GM12878 (cell line): ENCODE data around the gene TEF. TPM values are rescaled to one million over a fixed set of nuclear protein-coding genes. Genes with fewer than 3 reads are reported as not detected.

ENCODE experiments used
- ATAC-seq: fragments of 200-7000 bp; cut with Tn5 transposase; 3 replicates; pipeline ENCODE4 v1.9.1; 2020; ENCODE audit warnings: mild to moderate bottlenecking, moderate library complexity
- BruUV-seq: library from RNA; stranded (reverse); fragments of 400-500 nt; replicated peaks from 2 replicates; lab custom pipeline; 2021; lab: Mats Ljungman, UMichigan
- CTCF ChIA-PET: fragments of 300-600 bp; sonication (Branson Sonifier 250); formaldehyde crosslinking; extraction: SDS; loops from one replicate; lab custom pipeline; 2021; ENCODE audit warnings: inconsistent platforms; lab: Yijun Ruan, JAX
- POLR2A ChIA-PET: fragments of 350-600 bp; formaldehyde crosslinking; extraction: SDS; loops from one replicate; lab custom pipeline; 2021; ENCODE audit warnings: inconsistent platforms; lab: Charles Lee
- RAD21 ChIA-PET: fragments of 300-600 bp; sonication (Branson Sonifier 250); formaldehyde crosslinking; loops from one replicate; lab custom pipeline; 2023; ENCODE audit warnings: antibody characterized with exemption; ENCODE audit not compliant: unreplicated experiment; lab: Charles Lee
- SMC1A ChIA-PET: fragments of 300-600 bp; sonication (Branson Sonifier 250); formaldehyde crosslinking; loops from one replicate; lab custom pipeline; 2023; ENCODE audit not compliant: unreplicated experiment, uncharacterized antibody; lab: Charles Lee
- DNase-seq: peaks from one replicate; pipeline ENCODE4 v3.0.0-alpha.2; 2011; ENCODE audit warnings: low read depth, low spot score
- FAIRE-seq: peaks from 3 replicates; lab custom pipeline; 2011; peaks lifted over from hg19 to GRCh38; lab: Jason Lieb, UNC
- H2AFZ ChIP-seq: 2 replicates; pipeline ENCODE4 v1.6.0; 2011; ENCODE audit warnings: low read depth, low read length, control low read depth; ENCODE audit not compliant: control insufficient read depth
- H3K27ac ChIP-seq: 2 replicates; pipeline ENCODE4 v1.5.1; 2011; ENCODE audit warnings: control low read depth; ENCODE audit not compliant: control insufficient read depth, insufficient read depth
- H3K27me3 ChIP-seq, 2 experiments: replicated peaks in 1 of 2; 2 replicates each; pipeline versions ENCODE4 v1.6.0 to v1.6.1; 2011; ENCODE audit warnings: low read length in 1 of 2; ENCODE audit not compliant: control insufficient read depth in 2 of 2, insufficient read depth in 2 of 2
- H3K36me3 ChIP-seq, 2 experiments: 2 replicates each; pipeline ENCODE4 v1.5.1; 2011; ENCODE audit warnings: low read length in 1 of 2; ENCODE audit not compliant: control insufficient read depth in 2 of 2, insufficient read depth in 2 of 2
- H3K4me1 ChIP-seq: 2 replicates; pipeline ENCODE4 v1.6.1; 2011; ENCODE audit warnings: mild to moderate bottlenecking, low read length, moderate library complexity, mixed read lengths; ENCODE audit not compliant: control insufficient read depth, insufficient read depth
- H3K4me2 ChIP-seq: 2 replicates; pipeline ENCODE4 v1.6.0; 2011; ENCODE audit warnings: control low read depth; ENCODE audit not compliant: control insufficient read depth, insufficient read depth
- H3K4me3 ChIP-seq: fragments of 200-600 bp; sonication (generic); 2 replicates; pipeline ENCODE4 v1.5.1; 2016
- H3K79me2 ChIP-seq: 2 replicates; pipeline ENCODE4 v1.6.0; 2011; ENCODE audit warnings: low read length; ENCODE audit not compliant: control insufficient read depth, insufficient read depth
- H3K9ac ChIP-seq: 2 replicates; pipeline ENCODE4 v1.8.0; 2011; ENCODE audit warnings: low read length, control low read depth, mixed read lengths; ENCODE audit not compliant: control insufficient read depth, insufficient read depth
- H3K9me3 ChIP-seq: replicated peaks from 3 replicates; pipeline ENCODE4 v1.5.1; 2011; ENCODE audit warnings: mild to moderate bottlenecking, low read length; ENCODE audit not compliant: control insufficient read depth, insufficient read depth
- H4K20me1 ChIP-seq: 2 replicates; pipeline ENCODE4 v1.6.0; 2011; ENCODE audit not compliant: control insufficient read depth, insufficient read depth
- BHLHE40 ChIP-seq, 2 experiments: fragments of 450-650 bp in 1 of 2; IDR thresholded peaks; 2 replicates each; pipeline ENCODE4 v1.6.1; 2011 to 2017; ENCODE audit warnings: low read depth in 2 of 2, borderline replicate concordance in 1 of 2, improper control_type of control experiment in 1 of 2, low read length in 1 of 2, mild to moderate bottlenecking in 1 of 2
- CUX1 ChIP-seq: IDR thresholded peaks from 2 replicates; pipeline ENCODE4 v1.6.1; 2012; ENCODE audit warnings: improper control_type of control experiment, low read depth, low read length; ENCODE audit not compliant: insufficient replicate concordance
- DPF2 ChIP-seq: fragments of 450-650 bp; IDR thresholded peaks from 2 replicates; pipeline ENCODE4 v1.6.1; 2017; ENCODE audit warnings: mild to moderate bottlenecking
- ESRRA ChIP-seq: IDR thresholded peaks from 2 replicates; pipeline ENCODE4 v1.6.1; 2012; ENCODE audit warnings: mild to moderate bottlenecking, low read length, improper control_type of control experiment
- IKZF2 ChIP-seq, 2 experiments: fragments of 450-650 bp; IDR thresholded peaks; 2 replicates each; pipeline ENCODE4 v1.6.1; 2017; ENCODE audit warnings: mild to moderate bottlenecking in 2 of 2, moderate library complexity in 2 of 2
- IRF3 ChIP-seq: fragments of 450-650 bp; IDR thresholded peaks from 2 replicates; pipeline ENCODE4 v1.6.1; 2014; ENCODE audit warnings: mild to moderate bottlenecking
- IRF5 ChIP-seq: fragments of 450-650 bp; IDR thresholded peaks from 2 replicates; pipeline ENCODE4 v1.6.1; 2017; ENCODE audit warnings: borderline replicate concordance
- MYC ChIP-seq: IDR thresholded peaks from 2 replicates; pipeline ENCODE4 v1.6.1; 2011; ENCODE audit warnings: mild to moderate bottlenecking, low read length, moderate library complexity, inconsistent platforms; ENCODE audit not compliant: insufficient read depth, insufficient replicate concordance, insufficient read length, severe bottlenecking
- RELB ChIP-seq: fragments of 450-650 bp; IDR thresholded peaks from 2 replicates; pipeline ENCODE4 v1.6.1; 2017; ENCODE audit warnings: low read depth, mild to moderate bottlenecking, moderate library complexity
- SP1 ChIP-seq: IDR thresholded peaks from one replicate; pipeline ENCODE4 v1.6.1; 2011; ENCODE audit warnings: low read depth, low read length
- STAT3 ChIP-seq: IDR thresholded peaks from 2 replicates; pipeline ENCODE4 v1.6.1; 2011; ENCODE audit warnings: low read depth, low read length, improper control_type of control experiment
- WGBS: methylation state at CpG from one replicate; pipeline ENCODE4 v1.1.6; 2016; ENCODE audit warnings: low lambda C conversion rate; ENCODE audit not compliant: insufficient replicate concordance, insufficient coverage; ENCODE audit errors: missing lambda C conversion rate; 5-methylcytosine and 5-hydroxymethylcytosine counted together
- in situ Hi-C: fragments of 300-500 bp; cut with MboI; formaldehyde crosslinking; loops from 9 replicates; pipeline ENCODE4 v1.14.3; 2018; ENCODE audit warnings: mixed read lengths
- intact Hi-C: fragments of 100-400 bp; cut with micrococcal nuclease; formaldehyde crosslinking; loops from one replicate; pipeline ENCODE4 v1.14.2; 2022; ENCODE audit not compliant: unreplicated experiment
- polyA plus RNA-seq, 11 experiments: library from polyadenylated mRNA; depleted of rRNA in 4 of 11; unstranded in 6 of 11; stranded (reverse) in 5 of 11; fragments of >200 nt; fragmentation: Nextera tagmentation in 4 of 11; fragmentation: Illumina TruSeq in 1 of 11; extraction: Ambion mirVana in 4 of 11; extraction: Trizol in 1 of 11; gene quantifications; 1 replicate in 1 of 11; 2 replicates in 10 of 11; pipeline versions ENCODE4 v1.2.1 to v1.2.3, GENCODE V29; 2011 to 2016; ENCODE audit warnings: inconsistent platforms in 2 of 11, missing spikeins in 2 of 11, low read depth in 1 of 11
- total RNA-seq, 4 experiments: library from RNA; depleted of rRNA in 3 of 4; stranded (reverse); fragments of >200 nt in 3 of 4; fragmentation: Illumina TruSeq in 1 of 4; extraction: Trizol in 1 of 4; gene quantifications; 2 replicates each; pipeline versions ENCODE4 v1.2.1 to v1.2.3, GENCODE V29; 2013 to 2021

Gene TEF
- total and polyA plus RNA-seq, 10 of the 15 experiments (the other 5 are each of a cell fraction or from before 2014, with no cell fraction given), result 0.23 to 4.9 (median 3.2) TPM

- peak within 1 kb of the TSS; percentile 86 for H3K4me3 ChIP-seq
- ChIA-PET SMC1A (interaction anchor here (0.7 to 3.8 kb wide), 6 partner anchors 16 to 102 kb away, joined by 3 to 18 read pairs (median 12); partner anchors contain the start of genes ACO2 and PHF5A), RAD21 (interaction anchor here (1.0 to 2.8 kb wide), 10 partner anchors 22 to 80 kb away, joined by 3 to 22 read pairs (median 9); partner anchors contain the start of genes ACO2, PHF5A and TEF), CTCF (interaction anchor here (0.6 to 2.1 kb wide), 8 partner anchors 22 to 86 kb away, joined by 3 to 8 read pairs (median 4); partner anchors contain the start of genes ACO2 and PHF5A), POLR2A (interaction anchor here (0.5 to 6.3 kb wide), 17 partner anchors 8 to 995 kb away, joined by 3 to 122 read pairs (median 7); partner anchors contain the start of genes ACO2, DESI1, PHF5A and PMM1)
- peaks cover 0 to 5% of the 10 kb centered on the region in 2 experiments; a peak in 1 of 4 replicates for H3K36me3 ChIP-seq
- ATAC-seq (peak; percentile 61), FAIRE-seq (no peak), DNase-seq (peak; percentile 71)
- H3K9me3 ChIP-seq, result no peaks in the 10 kb centered on the region
- H2AFZ ChIP-seq, result peak within 1 kb of the TSS; percentile 70
- intact Hi-C loops, result loop anchor here (2.0 to 5.0 kb wide), 2 partner anchors 42 to 55 kb away; no protein-coding TSS in a partner anchor
- in situ Hi-C loops, result no loop called here
- H3K27ac ChIP-seq, result peak within 1 kb of the TSS; percentile 88
- H3K9ac ChIP-seq, result peak within 1 kb of the TSS; percentile 88
- H3K4me2 ChIP-seq, result peak within 1 kb of the TSS; percentile 92
- TSS peak; percentile 92 for BruUV-seq
- under 1% methylated on average over 73 of the region's 85 CpGs for WGBS
- peaks cover 59% of the 10 kb centered on the region for H3K79me2 ChIP-seq
- no peaks in the 10 kb centered on the region for H3K27me3 ChIP-seq
- H3K4me1 ChIP-seq, result peaks cover 4% of the 10 kb centered on the region; the same call in 1 of the 2 replicates
- 0 out of 2 replicates have a peak, but pooled peaks cover 4% of the 10 kb centered on the region for H4K20me1 ChIP-seq
- TF ChIP-seq CUX1, result peak; percentile 50
- TF ChIP-seq DPF2, result peak; percentile 80
- peak; percentile 94 for TF ChIP-seq SP1
- peak; percentile 91 for TF ChIP-seq RELB
- peak; percentile 22; the same call in 1 of the 2 replicates for TF ChIP-seq ESRRA
- TF ChIP-seq IRF5, result no peak
- TF ChIP-seq IKZF2 (IDR thresholded peaks at IDR 0.05), result peak; percentile 48 to 86
- TF ChIP-seq STAT3, result no peak
- peak; percentile 9 for TF ChIP-seq MYC
- TF ChIP-seq BHLHE40 (IDR thresholded peaks at IDR 0.05; ENCODE audit: borderline replicate concordance in 1 of 2, low read depth in 2 of 2, low read length in 1 of 2), result peak; percentile 59 to 80; a peak in 3 of 4 replicates
- peak; percentile 36; the same call in 1 of the 2 replicates for TF ChIP-seq IRF3
These were observed 65.1 kb downstream of the TEF start, which contains the start of gene TOB2 for GRCh38 chr22:41446639-41447434. TSS of gene TOB2 (minus strand) at chr22:41446801. CDS start at chr22:41437345, 9,456 bp downstream.
